ENCODE measurements around the gene FAM135A. TPM values are rescaled to one million over a fixed set of nuclear protein-coding genes. Genes with fewer than 3 reads are reported as not detected.

Gene FAM135A
- total RNA-seq, 1 donor from 2014 or later, result 22.3 TPM

GRCh38 chr6:70371454-70372105 lies 41.7 kb upstream of the FAM135A start:
- Mint-ChIP-seq H3K27me3 (ENCODE audit: unreplicated experiment) (no peaks in the 10 kb centered on the region), H3K36me3 (ENCODE audit: unreplicated experiment) (no peaks in the 10 kb centered on the region)

GRCh38 chr6:70375166-70375565 lies 38.1 kb upstream of the FAM135A start:
- TF ChIP-seq CTCF (IDR thresholded peaks at IDR 0.05; ENCODE audit: partially characterized antibody, unreplicated experiment), result no peak
- no peak overlapping the region for H3K27ac Mint-ChIP-seq (ENCODE audit: unreplicated experiment)
- H3K4me3 Mint-ChIP-seq (ENCODE audit: unreplicated experiment), result no peak overlapping the region
- no peaks in the 10 kb centered on the region for H3K9me3 Mint-ChIP-seq (ENCODE audit: unreplicated experiment)
- H3K36me3 Mint-ChIP-seq (ENCODE audit: unreplicated experiment), result no peaks in the 10 kb centered on the region
- H3K27me3 Mint-ChIP-seq (ENCODE audit: unreplicated experiment), result no peaks in the 10 kb centered on the region
- H3K4me1 Mint-ChIP-seq (ENCODE audit: low read depth, unreplicated experiment), result peaks cover 2% of the 10 kb centered on the region
- no peak for DNase-seq

More at GRCh38 chr6:70371454-70372105, 41.7 kb upstream of the FAM135A start:
- H3K4me3 Mint-ChIP-seq (ENCODE audit: unreplicated experiment), result no peak overlapping the region
- peaks cover 7% of the 10 kb centered on the region for H3K4me1 Mint-ChIP-seq (ENCODE audit: low read depth, unreplicated experiment)
- no peak overlapping the region for H3K27ac Mint-ChIP-seq (ENCODE audit: unreplicated experiment)
- H3K9me3 Mint-ChIP-seq (ENCODE audit: unreplicated experiment), result no peaks in the 10 kb centered on the region
- TF ChIP-seq CTCF (IDR thresholded peaks at IDR 0.05; ENCODE audit: partially characterized antibody, unreplicated experiment), result peak; percentile 77
- no peak for DNase-seq

- H3K27ac Mint-ChIP-seq (ENCODE audit: unreplicated experiment), result no peak overlapping the region
- no peaks in the 10 kb centered on the region for H3K36me3 Mint-ChIP-seq (ENCODE audit: unreplicated experiment)
- H3K9me3 Mint-ChIP-seq (ENCODE audit: unreplicated experiment), result no peaks in the 10 kb centered on the region
- no peaks in the 10 kb centered on the region for H3K4me1 Mint-ChIP-seq (ENCODE audit: low read depth, unreplicated experiment)
- DNase-seq, result no peak
- H3K27me3 Mint-ChIP-seq (ENCODE audit: unreplicated experiment), result no peaks in the 10 kb centered on the region
- no peak overlapping the region for H3K4me3 Mint-ChIP-seq (ENCODE audit: unreplicated experiment)
- TF ChIP-seq CTCF (IDR thresholded peaks at IDR 0.05; ENCODE audit: partially characterized antibody, unreplicated experiment), result peak; percentile 42
Measured at GRCh38 chr6:70375882-70376281, 37.4 kb upstream of the FAM135A start.

GRCh38 chr6:70376628-70377027 lies 36.7 kb upstream of the FAM135A start:
- no peak overlapping the region for H3K4me3 Mint-ChIP-seq (ENCODE audit: unreplicated experiment)
- no peak for DNase-seq
- no peaks in the 10 kb centered on the region for H3K27me3 Mint-ChIP-seq (ENCODE audit: unreplicated experiment)
- no peaks in the 10 kb centered on the region for H3K4me1 Mint-ChIP-seq (ENCODE audit: low read depth, unreplicated experiment)
- H3K27ac Mint-ChIP-seq (ENCODE audit: unreplicated experiment), result no peak overlapping the region
- no peak for TF ChIP-seq CTCF (IDR thresholded peaks at IDR 0.05; ENCODE audit: partially characterized antibody, unreplicated experiment)
- no peaks in the 10 kb centered on the region for H3K36me3 Mint-ChIP-seq (ENCODE audit: unreplicated experiment)
- no peaks in the 10 kb centered on the region for H3K9me3 Mint-ChIP-seq (ENCODE audit: unreplicated experiment)

- Mint-ChIP-seq H3K27me3 (ENCODE audit: unreplicated experiment) (no peaks in the 10 kb centered on the region), H3K4me3 (ENCODE audit: unreplicated experiment) (no peak overlapping the region), H3K27ac (ENCODE audit: unreplicated experiment) (no peak overlapping the region), H3K9me3 (ENCODE audit: unreplicated experiment) (no peaks in the 10 kb centered on the region), H3K4me1 (ENCODE audit: low read depth, unreplicated experiment) (no peaks in the 10 kb centered on the region), H3K36me3 (ENCODE audit: unreplicated experiment) (no peaks in the 10 kb centered on the region)
- TF ChIP-seq CTCF (IDR thresholded peaks at IDR 0.05; ENCODE audit: partially characterized antibody, unreplicated experiment), result no peak
- DNase-seq, result no peak
Measured at GRCh38 chr6:70377372-70377771, 35.9 kb upstream of the FAM135A start.
